ENCODE data around the gene FKBP1A.
"Not testable (repeated sequence)": the region's sequence is repeated elsewhere in the genome, so short reads cannot be mapped to it uniquely, and the experiment has no call there.

Gene FKBP1A

DNA sequence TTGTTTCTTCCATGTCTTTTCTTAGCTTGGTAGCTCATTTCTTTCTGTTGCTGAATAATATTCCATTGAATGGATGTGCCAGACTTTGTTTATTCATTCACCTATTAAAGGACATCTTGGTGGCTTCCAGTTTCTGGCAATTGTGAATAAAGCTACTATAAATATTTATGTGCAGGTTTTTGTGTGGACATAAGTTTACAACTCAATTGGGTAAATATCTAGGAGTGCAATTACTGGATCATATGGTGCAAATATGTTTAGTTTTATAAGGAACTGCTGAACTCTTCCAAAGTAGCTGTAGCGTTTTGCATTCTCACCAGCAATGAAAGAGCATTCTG is 47.1 kb downstream of the FKBP1A start:
- Histone ChIP-seq H3K36me3 (no peaks in the 10 kb centered on the region), H3K4me1 (ENCODE audit: control insufficient read depth in 1 of 2, insufficient read depth in 1 of 2, low read depth in 1 of 2, low read length in 1 of 2) (no peaks in the 10 kb centered on the region), H3K9me3 (no peaks in the 10 kb centered on the region), H3K4me3 (ENCODE audit: low read depth in 1 of 2, low read length in 1 of 2) (no peak overlapping the region), H3K27me3 (no peaks in the 10 kb centered on the region), H3K27ac (no peak overlapping the region)
- TF ChIP-seq CTCF (IDR thresholded peaks at IDR 0.05): no peak

DNA sequence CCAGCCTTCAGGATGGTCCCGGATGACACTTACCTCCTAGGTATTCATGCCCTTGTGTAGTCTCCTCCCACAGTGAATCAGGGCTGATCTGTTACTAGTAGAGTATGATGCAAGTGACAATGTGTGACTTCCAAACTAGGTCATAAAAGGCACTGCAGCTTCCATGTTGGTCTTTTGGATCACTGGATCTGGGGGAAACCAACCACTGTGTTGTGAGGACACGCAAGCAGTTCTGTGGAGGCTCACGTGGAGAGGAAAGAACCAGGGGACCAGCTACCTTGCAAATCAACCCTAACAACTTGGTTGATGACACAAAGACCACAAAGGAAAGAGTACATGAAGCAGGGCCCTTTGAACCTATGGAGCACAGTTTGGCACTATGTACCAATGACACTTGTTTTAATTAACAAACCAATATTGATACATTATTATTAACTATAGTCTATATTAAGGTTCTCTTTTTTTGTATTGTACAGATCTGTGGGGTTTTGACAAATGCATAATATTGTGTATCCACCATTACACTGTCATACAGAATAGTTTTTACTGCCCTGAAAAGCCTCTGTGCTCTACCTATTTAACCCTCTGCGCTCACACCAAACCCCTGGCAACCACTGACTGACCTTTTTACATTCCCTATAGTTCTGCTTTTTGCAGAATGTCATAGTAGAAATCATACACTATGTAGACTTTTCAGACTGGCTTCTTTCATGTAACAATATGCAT is 47.7 kb downstream of the FKBP1A start:
- TF ChIP-seq CTCF (IDR thresholded peaks at IDR 0.05): no peak
- Histone ChIP-seq H3K9me3 (no peaks in the 10 kb centered on the region), H3K4me3 (ENCODE audit: low read depth in 1 of 2, low read length in 1 of 2) (no peak overlapping the region), H3K27me3 (no peaks in the 10 kb centered on the region), H3K4me1 (ENCODE audit: control insufficient read depth in 1 of 2, insufficient read depth in 1 of 2, low read depth in 1 of 2, low read length in 1 of 2) (no peaks in the 10 kb centered on the region), H3K27ac (no peak overlapping the region), H3K36me3 (no peaks in the 10 kb centered on the region)

DNA sequence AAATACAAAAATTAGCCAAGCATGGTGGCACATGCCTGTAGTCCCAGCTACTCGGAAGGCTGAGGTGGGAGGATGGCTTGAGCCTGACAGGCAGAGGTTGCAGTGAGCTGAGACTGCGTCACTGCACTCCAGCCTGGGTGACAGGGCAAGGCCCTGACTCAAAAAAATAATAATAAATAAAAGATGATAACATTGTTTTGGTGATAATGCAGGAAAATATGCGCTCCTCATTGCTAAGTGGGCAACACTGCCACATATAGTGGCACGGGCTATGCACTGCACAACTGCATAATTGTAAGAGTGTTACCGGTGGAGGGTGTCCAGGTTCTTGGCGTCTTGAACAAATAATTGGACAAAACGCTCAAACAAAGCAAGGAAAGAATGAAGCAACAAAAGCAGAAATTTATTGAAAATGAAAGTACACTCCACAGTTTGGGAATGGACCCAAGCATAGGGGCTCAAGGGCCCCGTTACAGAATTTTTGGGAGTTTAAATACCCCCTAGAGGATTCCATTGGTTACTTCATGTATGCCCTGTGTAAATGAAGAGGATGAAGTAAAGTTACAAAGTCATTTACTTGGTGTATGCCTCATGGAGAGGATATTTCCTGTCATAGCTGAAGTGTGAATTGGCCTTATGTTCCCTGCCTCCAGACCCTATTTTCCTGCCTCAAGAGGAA is 49.3 kb downstream of the FKBP1A start:
- H3K9me3 ChIP-seq; H3K4me3 ChIP-seq (ENCODE audit: low read depth in 1 of 2, low read length in 1 of 2); H3K27ac ChIP-seq; H3K27me3 ChIP-seq; H3K4me1 ChIP-seq (ENCODE audit: control insufficient read depth in 1 of 2, insufficient read depth in 1 of 2, low read depth in 1 of 2, low read length in 1 of 2); H3K36me3 ChIP-seq: not testable (repeated sequence)

GRCh38 chr20:1341561-1342265 is 51.1 kb downstream of the FKBP1A start:
- Histone ChIP-seq H3K36me3 (no peaks in the 10 kb centered on the region), H3K4me3 (ENCODE audit: low read depth in 1 of 2, low read length in 1 of 2) (no peak overlapping the region), H3K9me3 (no peaks in the 10 kb centered on the region), H3K27ac (no peak overlapping the region), H3K4me1 (ENCODE audit: control insufficient read depth in 1 of 2, insufficient read depth in 1 of 2, low read depth in 1 of 2, low read length in 1 of 2) (peaks cover 12% of the 10 kb centered on the region in 2 experiments), H3K27me3 (no peaks in the 10 kb centered on the region)
- no peak for TF ChIP-seq CTCF (IDR thresholded peaks at IDR 0.05)

DNA sequence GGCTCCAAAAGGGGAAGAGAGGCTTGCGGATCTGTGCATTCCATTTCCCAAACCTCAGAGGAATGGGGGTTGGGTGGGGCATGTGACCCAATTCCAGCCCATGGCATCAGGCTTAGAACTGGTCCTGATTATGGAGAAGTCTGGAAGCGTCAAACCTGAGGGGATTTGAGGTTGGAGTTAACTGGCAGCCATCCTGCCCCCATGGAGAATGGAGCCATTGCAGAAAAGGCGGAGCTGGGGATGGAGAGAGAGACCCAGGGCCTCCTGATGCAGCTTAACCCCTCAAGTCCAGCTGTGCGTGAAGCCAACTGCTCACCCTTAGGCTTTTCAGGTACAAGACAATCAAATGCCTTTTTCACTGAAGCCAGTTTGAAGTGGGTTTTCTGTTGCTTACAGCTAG is 54.1 kb downstream of the FKBP1A start:
- H3K4me3 ChIP-seq (ENCODE audit: low read depth in 1 of 2, low read length in 1 of 2): no peak overlapping the region
- H3K27ac ChIP-seq: no peak overlapping the region
- H3K9me3 ChIP-seq: no peaks in the 10 kb centered on the region
- no peaks in the 10 kb centered on the region for H3K27me3 ChIP-seq
- no peaks in the 10 kb centered on the region for H3K36me3 ChIP-seq
- no peak for TF ChIP-seq CTCF (IDR thresholded peaks at IDR 0.05)
- peaks cover 34 to 38% of the 10 kb centered on the region in 2 experiments for H3K4me1 ChIP-seq (ENCODE audit: control insufficient read depth in 1 of 2, insufficient read depth in 1 of 2, low read depth in 1 of 2, low read length in 1 of 2)

DNA sequence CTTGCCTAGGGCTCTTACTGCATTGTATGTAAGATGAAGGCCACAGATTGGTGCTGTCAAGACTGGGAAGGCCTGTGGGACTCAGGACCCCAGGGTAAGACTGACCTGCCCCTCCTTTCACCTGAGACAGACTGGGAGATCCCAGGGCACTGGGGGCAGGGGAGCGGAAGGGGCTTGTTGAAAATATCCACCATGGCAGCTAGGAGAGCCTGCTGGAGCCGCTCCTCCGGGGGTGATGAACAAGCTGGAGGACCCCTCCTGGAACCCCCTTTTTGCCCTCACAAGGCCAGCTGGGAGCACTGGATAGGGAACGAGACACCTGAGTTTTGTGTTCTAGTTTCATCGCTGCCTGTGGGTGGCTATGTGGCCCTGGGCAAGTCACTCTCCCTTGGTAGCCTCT is 54.8 kb downstream of the FKBP1A start:
- H3K27me3 ChIP-seq: no peaks in the 10 kb centered on the region
- H3K36me3 ChIP-seq: no peaks in the 10 kb centered on the region
- no peak overlapping the region for H3K4me3 ChIP-seq (ENCODE audit: low read depth in 1 of 2, low read length in 1 of 2)
- no peak overlapping the region for H3K27ac ChIP-seq
- no peaks in the 10 kb centered on the region for H3K9me3 ChIP-seq
- H3K4me1 ChIP-seq (ENCODE audit: control insufficient read depth in 1 of 2, insufficient read depth in 1 of 2, low read depth in 1 of 2, low read length in 1 of 2): peaks cover 37 to 44% of the 10 kb centered on the region in 2 experiments
- no peak for TF ChIP-seq CTCF (IDR thresholded peaks at IDR 0.05)

Data from neutrophil (primary cell).